A673 (cell line): ENCODE data around the gene STARD10.

Experiments
- EZH2 ChIP-seq: fragments of 200-600 bp; sonication (generic); IDR thresholded peaks from 2 replicates; pipeline ENCODE4 v1.6.1; 2017; ENCODE audit warnings: borderline replicate concordance, low read depth, mild to moderate bottlenecking, mixed read lengths, antibody characterized with exemption, low read length; ENCODE audit not compliant: poor library complexity, severe bottlenecking
- TF ChIP-seq, protein P1 (sequence below): fragments of 300-800, 200-600 bp; sonication (generic); conservative IDR thresholded peaks from 2 replicates; pipeline ENCODE4 v1.5.1; 2017; ENCODE audit warnings: low read depth, mild to moderate bottlenecking, antibody characterized with exemption, low read length, moderate library complexity, mixed read lengths

- TF ChIP-seq, protein P1, sequence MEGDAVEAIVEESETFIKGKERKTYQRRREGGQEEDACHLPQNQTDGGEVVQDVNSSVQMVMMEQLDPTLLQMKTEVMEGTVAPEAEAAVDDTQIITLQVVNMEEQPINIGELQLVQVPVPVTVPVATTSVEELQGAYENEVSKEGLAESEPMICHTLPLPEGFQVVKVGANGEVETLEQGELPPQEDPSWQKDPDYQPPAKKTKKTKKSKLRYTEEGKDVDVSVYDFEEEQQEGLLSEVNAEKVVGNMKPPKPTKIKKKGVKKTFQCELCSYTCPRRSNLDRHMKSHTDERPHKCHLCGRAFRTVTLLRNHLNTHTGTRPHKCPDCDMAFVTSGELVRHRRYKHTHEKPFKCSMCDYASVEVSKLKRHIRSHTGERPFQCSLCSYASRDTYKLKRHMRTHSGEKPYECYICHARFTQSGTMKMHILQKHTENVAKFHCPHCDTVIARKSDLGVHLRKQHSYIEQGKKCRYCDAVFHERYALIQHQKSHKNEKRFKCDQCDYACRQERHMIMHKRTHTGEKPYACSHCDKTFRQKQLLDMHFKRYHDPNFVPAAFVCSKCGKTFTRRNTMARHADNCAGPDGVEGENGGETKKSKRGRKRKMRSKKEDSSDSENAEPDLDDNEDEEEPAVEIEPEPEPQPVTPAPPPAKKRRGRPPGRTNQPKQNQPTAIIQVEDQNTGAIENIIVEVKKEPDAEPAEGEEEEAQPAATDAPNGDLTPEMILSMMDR = no peak
- TF ChIP-seq EZH2 = no peak
These were observed 31.1 kb downstream of the STARD10 start for GRCh38 chr11:72762641-72763304.
